NCI-H2081 treated with DMSO at 0.1 percent for 48 hours (cell line): Measurements from ENCODE around the gene USP47.

Experiments
- DNase-seq: peaks from one replicate; lab custom pipeline; 2025; lab: John Stamatoyannopoulos, UW

Gene USP47

GRCh38 chr11:11966354-11966741 is 124.6 kb downstream of the USP47 start:
- no peak for DNase-seq

GRCh38 chr11:11966826-11967668 is 125.3 kb downstream of the USP47 start:
- DNase-seq, result no peak

- DNase-seq, result no peak
These were observed 126.1 kb downstream of the USP47 start for GRCh38 chr11:11967669-11968510.

- DNase-seq, result no peak
These were observed 126.9 kb downstream of the USP47 start for GRCh38 chr11:11968511-11969280.

GRCh38 chr11:11969380-11970215 is 127.8 kb downstream of the USP47 start:
- DNase-seq, result no peak

- no peak for DNase-seq
These were observed 128.8 kb downstream of the USP47 start for GRCh38 chr11:11970556-11970955.

- DNase-seq, result no peak
These were observed 130.3 kb downstream of the USP47 start for GRCh38 chr11:11971906-11972547.

- DNase-seq, result no peak
These were observed 131.1 kb downstream of the USP47 start for GRCh38 chr11:11972730-11973341.

GRCh38 chr11:11973361-11973800 is 131.6 kb downstream of the USP47 start:
- no peak for DNase-seq

- DNase-seq, result no peak
These were observed 132.1 kb downstream of the USP47 start for GRCh38 chr11:11973866-11974265.

- no peak for DNase-seq
These were observed 133.7 kb downstream of the USP47 start for GRCh38 chr11:11975201-11976092.

GRCh38 chr11:11976481-11977127 is 134.8 kb downstream of the USP47 start:
- no peak for DNase-seq

GRCh38 chr11:11977206-11977938 is 135.6 kb downstream of the USP47 start:
- no peak for DNase-seq

- DNase-seq, result no peak
These were observed 136.4 kb downstream of the USP47 start for GRCh38 chr11:11978098-11978637.

- DNase-seq, result peak; percentile 16
These were observed 137.2 kb downstream of the USP47 start for GRCh38 chr11:11978792-11979487.

GRCh38 chr11:11979488-11980117 is 137.8 kb downstream of the USP47 start:
- no peak for DNase-seq

- DNase-seq, result no peak
These were observed 138.4 kb downstream of the USP47 start for GRCh38 chr11:11980200-11980599.
